Fibroblast of villous mesenchyme (primary cell): ENCODE data around the gene MTIF2. TPM values are rescaled to one million over a fixed set of nuclear protein-coding genes. Genes with fewer than 3 reads are reported as not detected.

Source experiments
- DNase-seq: peaks from one replicate; pipeline ENCODE4 v3.0.0-alpha.2; 2010; ENCODE audit warnings: low read depth
- H3K4me3 ChIP-seq: 2 replicates; pipeline ENCODE4 v1.5.1; 2011; ENCODE audit warnings: low read depth, mild to moderate bottlenecking, low read length
- CTCF ChIP-seq: IDR thresholded peaks from 2 replicates; pipeline ENCODE4 v1.5.1; 2012; ENCODE audit warnings: low read depth, mild to moderate bottlenecking, low read length; ENCODE audit not compliant: insufficient read depth
- total RNA-seq: library from RNA; depleted of rRNA; stranded (reverse); fragments of >200 nt; gene quantifications from 2 replicates; pipeline ENCODE4 v1.2.3, GENCODE V29; 2012

Gene MTIF2
- total RNA-seq, 1 donor: 40.2 TPM

- no peak for TF ChIP-seq CTCF
- DNase-seq: no peak
- H3K4me3 ChIP-seq: no peak overlapping the region
Measured at GRCh38 chr2:55236992-55237543, 32.0 kb downstream of the MTIF2 start.

GRCh38 chr2:55235724-55236538 is 33.1 kb downstream of the MTIF2 start:
- H3K4me3 ChIP-seq: no peak overlapping the region
- no peak for TF ChIP-seq CTCF
- no peak for DNase-seq

GRCh38 chr2:55233658-55233940 is 35.4 kb downstream of the MTIF2 start:
- no peak for DNase-seq
- TF ChIP-seq CTCF: no peak
- H3K4me3 ChIP-seq: peak overlapping the region; percentile 82

GRCh38 chr2:55232863-55233657 is 36.0 kb downstream of the MTIF2 start:
- no peak for TF ChIP-seq CTCF
- peak overlapping the region; percentile 82 for H3K4me3 ChIP-seq
- peak; percentile 34 for DNase-seq

- peak within 1 kb of the TSS; percentile 82 for H3K4me3 ChIP-seq
- no peak for TF ChIP-seq CTCF
- peak; percentile 93 for DNase-seq
Measured at GRCh38 chr2:55232084-55232862, 36.8 kb downstream of the MTIF2 start, which contains the start of the genes CLHC1 and RPS27A. CLHC1 (minus strand) TSS chr2:55232293; CDS start chr2:55222411, 9,882 bp downstream. RPS27A (plus strand) TSS chr2:55232688; CDS start chr2:55232825, 137 bp downstream.

GRCh38 chr2:55231546-55232083 is 37.4 kb downstream of the MTIF2 start:
- no peak for TF ChIP-seq CTCF
- peak; percentile 35 for DNase-seq
- H3K4me3 ChIP-seq: peak overlapping the region; percentile 82
